ENCODE data around the gene EIF3D. TPM values are rescaled to one million over a fixed set of nuclear protein-coding genes. Genes with fewer than 3 reads are reported as not detected.

Gene EIF3D
- total and polyA plus RNA-seq, 2 of the 8 experiments (the other 6 are each of a cell fraction or from before 2014, with no cell fraction given), result 195 to 408 TPM

- H3K4me3 ChIP-seq (ENCODE audit: extremely low read depth in 1 of 4, insufficient read depth in 2 of 4, low read depth in 3 of 4, low read length in 4 of 4), result no peak overlapping the region
- no peaks in the 10 kb centered on the region for H3K79me1 ChIP-seq (ENCODE audit: low read depth, low read length)
- no peak overlapping the region for H3K56ac ChIP-seq (replicated peaks; ENCODE audit: insufficient read length, low read depth, low read length)
- H4K5ac ChIP-seq (ENCODE audit: insufficient read length, low read depth, low read length), result no peak overlapping the region
- H3K36me3 ChIP-seq (ENCODE audit: control insufficient read depth in 2 of 4, insufficient read depth in 4 of 4, low read length in 3 of 4), result no peaks in the 10 kb centered on the region
- FAIRE-seq (no peak), DNase-seq (ENCODE audit: low read depth in 1 of 2, low spot score in 2 of 2) (no peak)
- no peak overlapping the region for H3K18ac ChIP-seq (ENCODE audit: extremely low read depth, low read length)
- H3K14ac ChIP-seq (ENCODE audit: insufficient read length), result no peak overlapping the region
- H3K4me2 ChIP-seq (ENCODE audit: insufficient read depth in 1 of 2, low read depth in 2 of 2, low read length in 2 of 2), result no peak overlapping the region
- no peaks in the 10 kb centered on the region for H3K79me2 ChIP-seq (ENCODE audit: control insufficient read depth in 1 of 2, insufficient read depth in 2 of 2, low read length in 2 of 2)
- H2BK5ac ChIP-seq (ENCODE audit: low read depth, low read length), result no peak overlapping the region
- POLR2A ChIA-PET (ENCODE audit: partially characterized antibody), result interaction anchor here (0.7 kb wide), 1 partner anchor 160 kb away, joined by 3 read pairs; no protein-coding TSS in a partner anchor
- H4K20me1 ChIP-seq (replicated peaks in 1 of 2; ENCODE audit: control insufficient read depth in 1 of 2, insufficient read depth in 2 of 2, low read length in 2 of 2), result no peaks in the 10 kb centered on the region
- WGBS, 2 experiments (ENCODE audit: extremely low coverage in 1 of 2, insufficient coverage in 1 of 2, insufficient read length in 1 of 2, insufficient replicate concordance in 2 of 2, low coverage in 1 of 2, low lambda C conversion rate in 2 of 2, missing lambda C conversion rate in 1 of 2), result 86% methylated on average over 8 of the region's 8 CpGs; no CpG with 5 or more reads in 1 of the 2 experiments
- no peak overlapping the region for H2BK120ac ChIP-seq (replicated peaks; ENCODE audit: low read depth, low read length)
- CTCF ChIA-PET (ENCODE audit: partially characterized antibody), result interaction anchor here (0.6 to 1.0 kb wide), 4 partner anchors 9 to 1221 kb away, joined by 3 read pairs; no protein-coding TSS in a partner anchor
- no peak overlapping the region for H2AK5ac ChIP-seq (ENCODE audit: low read depth, low read length)
- H3K23ac ChIP-seq (ENCODE audit: insufficient read length), result no peak overlapping the region
- peaks cover 8 to 20% (median 17%) of the 10 kb centered on the region in 4 experiments for H3K4me1 ChIP-seq (replicated peaks in 1 of 4; ENCODE audit: control insufficient read depth in 3 of 4, insufficient read depth in 4 of 4, low read length in 3 of 4)
- H3K9ac ChIP-seq (replicated peaks in 1 of 4; ENCODE audit: extremely low read depth in 1 of 4, low read depth in 3 of 4, low read length in 3 of 4), result no peak overlapping the region
- H2AFZ ChIP-seq (ENCODE audit: low read length), result 0 out of 2 replicates have a peak overlapping the region, but pooled peaks have one; percentile 64
- no peak overlapping the region for H3K4ac ChIP-seq (replicated peaks; ENCODE audit: insufficient read length, low read depth, low read length)
- 0 out of 2 replicates have a peak overlapping the region, but pooled peaks have one; percentile 14 for H2BK15ac ChIP-seq (ENCODE audit: low read length)
- H3K23me2 ChIP-seq (ENCODE audit: low read depth, low read length), result no peaks in the 10 kb centered on the region; the same call in 1 of the 2 replicates
- peak overlapping the region; percentile 73 for H4K8ac ChIP-seq (ENCODE audit: extremely low read depth, insufficient read depth, low read length)
- no peak overlapping the region for H4K91ac ChIP-seq (replicated peaks; ENCODE audit: insufficient read length, low read length)
- no peaks in the 10 kb centered on the region for H3K27me3 ChIP-seq (replicated peaks in 1 of 4; ENCODE audit: control insufficient read depth in 3 of 4, extremely low read depth in 1 of 4, insufficient read depth in 3 of 4, low read length in 3 of 4)
- H2BK20ac ChIP-seq (ENCODE audit: low read length), result peak overlapping the region; percentile 72; the same call in 1 of the 2 replicates
- H3K9me3 ChIP-seq (ENCODE audit: insufficient read depth in 2 of 2, low read depth in 1 of 2, low read length in 1 of 2), result no peaks in the 10 kb centered on the region
- H2BK12ac ChIP-seq (ENCODE audit: low read depth, low read length), result peak overlapping the region; percentile 60; the same call in 1 of the 2 replicates
- no peak overlapping the region for H3K27ac ChIP-seq (ENCODE audit: low read depth, low read length)
- TF ChIP-seq TCF12 (IDR thresholded peaks at IDR 0.05; ENCODE audit: low read depth, low read length) (no peak), PHF8 (conservative IDR thresholded peaks at IDR 0.05; ENCODE audit: low read depth, low read length) (no peak), NANOG (IDR thresholded peaks at IDR 0.05; ENCODE audit: insufficient read depth, low read depth, low read length, poor library complexity, severe bottlenecking) (no peak), NRF1 (IDR thresholded peaks at IDR 0.05; ENCODE audit: low read depth, low read length) (no peak), POU5F1 (IDR thresholded peaks at IDR 0.05; ENCODE audit: low read depth, low read length) (no peak), MAFK (IDR thresholded peaks at IDR 0.05; ENCODE audit: low read depth, low read length) (no peak), MAX (IDR thresholded peaks at IDR 0.05) (no peak), KDM5A (IDR thresholded peaks at IDR 0.05; ENCODE audit: low read length) (no peak), SUZ12 (IDR thresholded peaks at IDR 0.05; ENCODE audit: low read length) (no peak), FOSL1 (IDR thresholded peaks at IDR 0.05; ENCODE audit: insufficient read depth, low read depth, low read length) (no peak), CHD2 (IDR thresholded peaks at IDR 0.05; ENCODE audit: low read length) (no peak), KDM1A (IDR thresholded peaks at IDR 0.05; ENCODE audit: borderline replicate concordance, low read length) (no peak), HDAC6 (IDR thresholded peaks at IDR 0.05; ENCODE audit: low read depth, low read length) (no peak), ASH2L (IDR thresholded peaks at IDR 0.05; ENCODE audit: low read length) (no peak), POLR2AphosphoS5 (IDR thresholded peaks at IDR 0.05; ENCODE audit: low read depth, low read length) (no peak)
These were observed 37.8 kb upstream of the EIF3D start for GRCh38 chr22:36566720-36567119.
